ENCODE data around the gene AGBL4.
"Not testable (repeated sequence)": the region's sequence is repeated elsewhere in the genome, so short reads cannot be mapped to it uniquely, and the experiment has no call there.

AGBL4 gene

DNA sequence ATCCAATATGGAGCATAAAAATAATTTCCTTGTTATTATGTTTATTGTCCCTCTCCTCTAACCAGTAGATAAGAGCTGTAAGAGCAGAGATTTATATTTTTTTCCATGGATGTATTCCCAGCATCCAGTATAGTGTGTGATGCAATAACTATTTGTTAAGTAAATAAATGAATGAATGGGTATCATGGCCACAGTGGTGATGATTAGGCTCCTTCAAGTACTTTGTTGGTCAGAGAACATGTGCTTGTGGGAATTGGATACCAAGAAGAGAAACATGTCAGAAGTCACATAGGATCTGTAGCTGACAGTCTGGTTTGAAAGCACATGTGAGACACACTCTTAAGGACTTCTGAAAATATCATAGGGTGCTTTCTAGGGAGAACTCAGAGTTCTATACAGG, 588.5 kb downstream of the AGBL4 start:
- no peak for DNase-seq (ENCODE audit: low read depth)

DNA sequence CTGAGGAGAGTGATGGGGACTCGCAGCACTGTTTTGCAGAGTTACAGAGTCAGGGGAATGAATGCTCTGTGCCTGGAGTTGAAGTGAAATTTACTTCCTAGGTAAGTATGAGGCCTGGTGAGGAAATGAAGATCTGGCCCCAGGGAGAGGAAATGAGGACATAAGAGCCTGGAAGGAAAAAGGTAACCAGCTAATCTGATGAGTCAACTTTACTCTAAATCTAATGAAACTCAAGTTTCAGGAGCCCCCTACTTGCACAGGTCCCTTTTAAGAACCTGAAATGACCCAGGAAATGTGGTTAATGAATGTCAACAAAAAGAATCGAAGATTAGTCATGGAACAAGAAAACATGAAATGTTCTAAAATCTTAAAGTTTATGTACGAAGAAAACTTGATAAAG, 599.0 kb downstream of the AGBL4 start:
- DNase-seq (ENCODE audit: low read depth): no peak

GRCh38 chr1:49416758-49417157, 607.0 kb downstream of the AGBL4 start:
- DNase-seq (ENCODE audit: low read depth): no peak

DNA sequence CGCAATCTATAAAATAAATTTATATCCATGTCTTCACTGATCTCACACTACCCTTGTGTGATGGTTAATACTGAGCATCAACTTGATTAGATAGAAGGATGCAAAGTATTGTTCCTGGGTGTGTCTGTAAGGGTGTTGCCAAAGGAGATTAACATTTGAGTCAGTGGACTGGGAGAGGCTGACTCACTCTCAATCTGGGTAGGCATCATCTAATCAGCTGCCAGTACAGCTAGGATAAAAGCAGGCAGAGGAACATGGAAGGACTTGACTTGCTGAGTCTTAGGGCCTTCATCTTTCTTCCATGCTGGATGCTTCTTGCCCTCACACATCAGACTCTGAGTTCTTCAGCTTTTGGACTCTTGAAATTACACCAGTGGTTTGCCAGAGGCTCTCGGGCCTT, 615.4 kb downstream of the AGBL4 start:
- DNase-seq (ENCODE audit: low read depth): no peak

DNA sequence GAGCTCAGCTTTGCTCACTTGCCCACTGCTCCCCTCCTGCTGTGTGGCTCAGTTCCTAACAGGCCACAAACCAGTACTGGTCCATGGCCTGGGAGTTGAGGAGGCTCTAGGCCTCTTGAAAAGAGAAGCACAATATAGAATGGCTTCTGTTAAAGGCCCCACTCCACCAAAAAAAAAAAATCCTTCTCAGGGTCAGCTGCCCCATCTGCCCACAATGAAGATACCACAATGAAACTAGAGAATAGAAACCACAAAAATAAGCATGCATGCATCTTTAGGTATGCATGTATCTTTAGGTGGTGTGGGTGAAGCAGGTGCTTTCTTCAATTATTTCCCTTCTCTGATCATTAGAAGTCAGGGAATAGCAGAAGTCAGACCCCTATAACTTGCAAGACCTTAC, 626.7 kb downstream of the AGBL4 start:
- no peak for DNase-seq (ENCODE audit: low read depth)

DNA sequence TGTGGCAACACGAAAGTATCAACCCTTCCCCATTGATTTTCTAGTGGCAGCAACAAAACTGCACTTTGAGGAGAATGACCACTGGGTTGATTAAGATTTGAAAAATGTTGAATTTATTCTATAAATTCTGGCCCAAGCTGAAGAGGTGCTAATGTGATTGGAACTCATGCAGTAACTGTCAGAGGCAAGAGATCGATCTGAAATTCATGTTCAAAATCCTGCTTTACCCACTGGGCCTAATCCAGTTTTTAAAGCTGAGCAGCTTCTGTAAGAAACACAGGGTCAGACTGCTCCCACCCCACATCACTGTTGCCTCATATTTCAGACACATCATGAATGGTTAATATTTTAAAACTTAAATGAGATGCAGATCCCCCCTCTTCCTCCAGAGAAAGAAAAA, 629.6 kb downstream of the AGBL4 start:
- no peak for DNase-seq (ENCODE audit: low read depth)

- DNase-seq (ENCODE audit: low read depth): no peak
Observed at GRCh38 chr1:49389699-49390098, 634.1 kb downstream of the AGBL4 start.

- no peak for DNase-seq (ENCODE audit: low read depth)
Observed at GRCh38 chr1:49364676-49365075, 659.1 kb downstream of the AGBL4 start.

DNA sequence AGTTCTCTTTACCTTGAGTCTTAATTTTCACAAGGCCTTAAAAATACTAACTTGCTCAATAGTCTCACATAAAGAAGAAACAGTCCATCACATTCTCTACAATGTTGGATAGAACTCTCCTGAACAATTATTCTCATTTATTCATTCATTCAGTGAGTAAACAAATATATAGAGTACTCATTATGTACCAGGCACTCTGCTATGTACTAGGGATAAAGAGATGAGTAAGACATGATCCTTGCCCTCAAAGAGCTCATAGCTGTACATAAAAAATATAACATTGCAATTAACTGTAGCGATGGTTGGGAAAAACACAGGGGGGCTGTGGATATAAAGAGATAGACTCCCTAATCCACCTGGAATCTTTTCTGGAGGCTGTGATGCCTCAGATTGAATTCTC, 660.1 kb downstream of the AGBL4 start:
- DNase-seq (ENCODE audit: low read depth): no peak

DNA sequence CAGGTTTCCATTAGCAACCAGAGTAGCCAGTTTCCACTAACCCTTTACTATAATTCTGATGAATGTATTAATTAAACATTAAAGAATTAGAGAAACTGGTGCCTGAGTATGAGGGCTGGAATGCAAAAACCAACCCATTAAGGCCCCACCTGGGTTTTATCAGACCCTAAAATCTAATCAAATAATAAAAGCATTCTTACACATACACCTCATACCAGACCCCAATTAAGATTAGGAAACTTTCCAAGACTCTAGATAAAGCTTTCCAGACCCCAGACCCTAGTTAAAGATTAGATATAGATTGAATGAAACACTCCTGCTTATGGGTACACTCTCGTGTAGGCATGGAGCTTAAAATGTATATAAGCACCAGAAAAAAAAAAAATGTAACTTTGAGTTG, 665.7 kb downstream of the AGBL4 start:
- DNase-seq (ENCODE audit: low read depth): no peak

DNA sequence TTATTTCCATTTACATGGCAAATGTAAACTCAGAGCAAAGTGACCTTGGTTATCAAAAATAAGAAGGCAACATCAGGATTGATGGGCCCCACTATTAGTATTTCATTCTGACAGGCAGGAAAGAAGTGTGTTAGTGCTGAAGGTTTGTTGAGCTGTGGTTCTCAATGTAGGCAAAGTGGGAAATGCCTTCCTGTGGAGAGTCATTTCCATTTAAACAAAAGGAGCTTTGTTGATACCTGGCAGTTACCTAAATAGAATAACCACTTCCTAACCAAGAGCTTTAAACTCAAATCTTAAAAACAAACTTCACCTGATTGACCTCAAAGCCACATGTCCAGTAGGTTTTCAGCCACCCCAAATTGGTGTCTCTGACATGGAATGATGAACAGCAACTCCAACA, 667.2 kb downstream of the AGBL4 start:
- no peak for DNase-seq (ENCODE audit: low read depth)

DNA sequence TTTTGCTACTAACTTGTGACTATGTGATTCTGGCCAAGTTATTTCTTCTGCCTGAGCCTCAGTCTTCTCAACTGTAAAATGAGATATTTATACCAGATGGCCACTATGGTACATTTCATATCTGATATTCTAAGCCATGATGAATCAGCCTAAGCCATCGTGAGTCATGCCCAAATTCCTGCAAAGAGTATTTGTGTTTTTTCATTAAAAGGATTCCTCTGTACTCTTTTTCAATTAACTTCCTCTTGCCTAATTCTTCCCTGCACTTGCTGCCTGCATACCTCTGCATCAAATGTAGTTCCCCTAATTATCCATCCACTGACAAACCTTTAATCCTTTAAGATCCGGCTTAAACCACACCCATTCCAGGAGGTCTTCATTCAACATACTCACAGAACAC, 672.0 kb downstream of the AGBL4 start:
- no peak for DNase-seq (ENCODE audit: low read depth)

DNA sequence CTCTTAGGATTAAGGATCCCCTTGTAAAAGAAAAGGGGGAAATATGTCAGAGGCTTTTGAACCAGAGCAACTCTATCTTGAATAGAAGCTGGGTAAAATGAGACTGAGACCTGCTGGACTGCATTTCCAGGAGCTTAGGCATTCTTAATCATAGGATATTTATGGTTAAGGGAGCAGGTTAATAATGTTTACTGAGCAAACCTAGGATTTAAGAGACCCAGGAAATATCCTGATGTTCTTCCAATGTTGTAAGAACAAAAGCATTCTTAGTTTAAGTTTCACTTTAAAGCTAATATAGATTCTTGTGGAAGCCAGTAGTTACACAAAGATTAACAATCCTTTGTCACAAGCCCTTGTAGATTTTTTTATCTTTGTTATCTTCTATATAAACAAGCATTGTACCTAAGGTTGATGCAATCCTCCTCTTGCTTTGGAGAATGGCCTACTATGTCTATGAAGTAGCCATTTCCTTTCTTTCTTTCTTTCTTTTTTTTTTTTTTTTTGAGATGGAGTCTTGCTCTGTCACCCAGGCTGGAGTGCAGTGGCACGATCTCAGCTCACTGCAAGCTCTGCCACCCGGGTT, 676.9 kb downstream of the AGBL4 start:
- no peak for DNase-seq (ENCODE audit: low read depth)

DNA sequence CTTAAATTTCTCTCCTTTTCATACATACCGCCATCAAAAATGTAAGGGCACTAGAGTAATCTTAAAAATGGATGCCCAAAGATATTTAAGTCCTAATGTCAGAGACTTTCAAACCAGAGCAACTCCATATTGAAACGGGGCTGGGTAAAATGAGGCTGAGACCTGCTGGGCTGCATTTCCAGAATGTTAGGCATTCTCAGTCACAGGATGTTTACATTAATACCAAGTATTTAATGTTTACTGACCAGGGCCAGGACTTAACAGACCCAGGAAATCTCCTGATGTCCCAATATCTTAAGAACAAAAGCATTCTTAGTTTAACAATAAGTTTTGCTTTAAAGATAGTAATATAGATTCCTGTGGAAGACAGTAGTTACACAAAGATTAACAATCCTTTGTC, 683.2 kb downstream of the AGBL4 start:
- DNase-seq (ENCODE audit: low read depth): no peak

DNA sequence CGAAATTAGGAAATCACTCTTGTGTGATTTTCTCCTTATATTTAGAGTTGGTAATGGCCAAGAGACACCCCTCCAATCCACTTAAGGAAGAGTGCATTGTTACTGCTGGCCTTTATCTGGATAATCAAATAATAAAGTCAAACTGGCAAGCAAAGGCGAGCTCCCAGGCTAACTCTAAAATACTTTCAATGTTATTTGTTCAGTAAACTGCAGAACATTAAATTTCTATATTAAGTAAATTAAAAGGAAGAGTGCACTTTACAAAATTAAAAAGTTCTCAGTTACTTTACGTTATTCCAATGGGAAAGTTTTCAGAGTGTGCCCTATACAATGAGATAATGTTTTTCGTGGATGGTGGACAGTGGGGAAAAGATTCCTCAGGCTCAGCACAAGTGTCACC, 684.7 kb downstream of the AGBL4 start:
- DNase-seq (ENCODE audit: low read depth): no peak

DNA sequence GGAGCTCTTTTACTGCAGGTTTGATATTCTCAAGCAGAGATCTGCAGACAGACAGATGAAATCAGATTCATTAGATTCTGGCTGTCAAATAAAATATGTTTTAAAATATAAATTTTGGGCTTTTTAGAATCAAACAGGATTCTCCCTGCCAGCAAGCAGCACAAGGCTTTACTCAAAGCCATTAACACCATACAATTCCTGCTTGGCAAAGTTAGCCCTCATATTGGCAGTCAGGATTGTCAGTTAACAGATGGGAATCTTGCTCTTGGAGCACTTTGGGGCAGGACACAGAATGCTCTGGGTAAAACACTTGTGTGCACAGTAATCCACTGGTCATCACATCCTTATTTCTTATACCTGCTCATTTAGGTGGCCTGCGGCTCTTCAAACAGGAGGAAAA, 686.5 kb downstream of the AGBL4 start:
- no peak for DNase-seq (ENCODE audit: low read depth)

DNA sequence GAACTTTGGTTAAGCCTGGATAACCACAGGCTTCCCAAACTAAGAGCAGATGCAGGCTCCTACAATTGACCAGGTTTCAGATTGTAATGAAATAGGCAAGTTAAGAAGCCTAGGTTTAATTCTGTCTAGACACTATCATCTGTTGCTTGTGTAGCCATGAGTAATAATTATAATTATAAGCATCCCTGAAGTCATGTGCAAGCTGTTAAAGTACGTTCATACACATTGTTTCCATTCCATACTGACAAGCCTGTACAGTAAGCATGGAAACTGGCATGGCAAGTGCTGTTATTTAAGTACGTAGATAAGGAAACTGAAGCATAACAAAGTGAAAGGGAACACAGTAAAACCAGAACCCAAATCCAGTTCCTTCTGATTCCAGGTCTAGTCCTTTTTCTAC, 689.8 kb downstream of the AGBL4 start:
- no peak for DNase-seq (ENCODE audit: low read depth)

GRCh38 chr1:49331066-49331852, 692.5 kb downstream of the AGBL4 start:
- DNase-seq (ENCODE audit: low read depth): no peak

- DNase-seq (ENCODE audit: low read depth): no peak
Observed at GRCh38 chr1:49323925-49324540, 699.7 kb downstream of the AGBL4 start.

DNA sequence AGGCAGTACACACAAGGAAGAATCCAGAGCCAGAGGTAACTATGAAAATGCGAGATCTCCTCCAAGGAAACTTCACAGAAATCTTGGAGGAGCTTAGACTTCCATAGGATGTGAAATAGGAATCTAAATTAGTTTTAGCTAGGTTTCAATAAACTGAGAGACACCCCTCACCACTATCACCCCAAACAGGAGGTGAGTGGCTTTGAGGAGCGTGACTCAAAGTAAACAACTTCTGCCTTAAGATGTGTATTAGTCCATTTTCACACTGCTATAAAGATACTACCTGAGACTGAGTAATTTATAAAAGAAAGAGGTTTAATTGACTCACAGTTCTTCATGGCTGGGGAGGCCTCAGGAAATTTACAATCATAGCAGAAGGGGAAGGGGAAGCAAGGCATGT, 703.3 kb downstream of the AGBL4 start:
- DNase-seq (ENCODE audit: low read depth): not testable (repeated sequence)

DNA sequence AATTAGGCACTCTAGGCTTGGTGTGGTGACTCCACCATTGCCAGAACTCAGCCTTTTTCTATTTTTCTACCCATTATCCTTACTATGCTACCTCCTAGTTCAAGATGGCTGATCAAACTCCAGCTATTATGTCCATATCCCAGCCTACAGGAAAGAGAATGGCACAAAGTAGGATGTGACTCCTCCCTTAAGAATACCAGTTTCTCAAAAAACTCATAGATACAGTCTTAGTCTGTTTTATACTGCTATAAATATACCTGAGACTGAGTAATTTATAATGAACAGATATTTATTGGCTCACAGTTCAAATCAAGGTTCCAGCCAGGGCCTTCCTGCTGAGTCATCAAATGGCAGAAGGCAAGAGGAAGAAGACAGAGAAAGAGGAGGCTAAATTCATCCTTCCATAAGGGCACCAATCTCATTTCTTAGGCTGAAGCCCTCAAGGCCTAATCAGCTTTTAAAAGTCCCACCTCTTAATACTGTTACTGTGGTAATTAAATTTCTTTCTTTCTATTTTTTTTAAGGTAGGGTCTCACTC, 704.3 kb downstream of the AGBL4 start:
- no peak for DNase-seq (ENCODE audit: low read depth)

DNA sequence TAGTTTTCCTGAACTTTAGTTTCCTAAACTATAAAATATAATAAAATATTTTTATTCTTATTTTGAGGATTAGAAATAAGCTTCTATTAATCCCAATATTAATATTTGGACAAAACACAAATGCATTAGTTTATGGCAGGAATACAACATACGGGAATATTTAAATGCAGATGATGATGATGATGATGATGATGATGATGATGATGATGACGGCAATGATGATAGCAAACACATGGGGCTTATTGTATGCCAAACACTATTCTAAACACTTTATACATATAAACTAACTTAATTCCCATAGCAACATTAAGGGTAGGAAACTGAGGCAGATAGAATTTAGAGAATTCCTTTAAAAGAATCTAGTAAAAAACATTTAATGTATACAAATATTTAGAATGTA, 705.5 kb downstream of the AGBL4 start:
- no peak for DNase-seq (ENCODE audit: low read depth)

DNA sequence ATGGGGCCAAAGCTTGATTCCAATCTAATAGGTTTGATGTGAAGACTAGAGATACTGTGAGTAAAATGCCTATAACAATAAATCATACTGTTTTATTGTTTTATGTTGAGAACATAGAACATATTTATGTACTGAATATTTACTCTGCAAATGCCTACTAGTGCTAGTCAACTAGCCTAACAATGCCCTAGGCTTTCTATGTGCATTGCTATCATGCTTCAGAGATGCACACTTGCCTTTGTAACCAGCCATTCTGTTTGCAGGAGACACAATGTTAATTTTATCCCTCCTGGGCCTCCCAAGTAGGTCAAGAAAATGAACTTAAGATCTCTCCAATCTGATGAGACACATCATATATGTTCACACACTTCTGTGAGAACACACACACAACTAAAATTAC, 716.3 kb downstream of the AGBL4 start:
- no peak for DNase-seq (ENCODE audit: low read depth)

Measured in stimulated activated CD8-positive, alpha-beta memory T cell treated with anti-CD3 and anti-CD28 coated beads, Interleukin-12 subunit alpha, Interleukin-12 subunit beta, amount 100 ng/mL, for 1 hour (primary cell).